Measurements from ENCODE around the gene SMURF2.

DNA sequence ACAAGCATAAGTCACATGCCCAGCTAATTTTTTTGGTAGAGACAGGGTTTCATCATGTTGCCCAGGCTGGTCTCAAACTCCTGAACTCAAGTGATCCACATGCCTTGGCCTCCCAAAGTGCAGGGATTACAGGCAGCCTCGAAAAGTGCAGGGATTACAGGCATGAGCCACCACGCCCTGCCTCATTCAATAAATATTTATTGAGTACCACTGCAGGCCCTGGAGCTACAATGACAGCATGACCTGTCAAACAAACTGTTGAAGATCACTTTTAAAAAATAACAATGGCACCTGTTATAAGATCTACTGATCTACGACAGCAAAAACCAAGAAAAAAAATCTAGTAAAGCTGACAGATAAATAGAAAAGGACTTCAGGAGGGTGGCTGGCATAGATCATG lies 79.1 kb downstream of the SMURF2 start:
- TF ChIP-seq POLR2A (IDR thresholded peaks at IDR 0.05; ENCODE audit: low read depth, low read length) (no peak), EGR1 (IDR thresholded peaks at IDR 0.05; ENCODE audit: borderline replicate concordance in 1 of 2, low read depth in 2 of 2, low read length in 2 of 2) (no peak)
